ENCODE results near the gene PGR.

DNA sequence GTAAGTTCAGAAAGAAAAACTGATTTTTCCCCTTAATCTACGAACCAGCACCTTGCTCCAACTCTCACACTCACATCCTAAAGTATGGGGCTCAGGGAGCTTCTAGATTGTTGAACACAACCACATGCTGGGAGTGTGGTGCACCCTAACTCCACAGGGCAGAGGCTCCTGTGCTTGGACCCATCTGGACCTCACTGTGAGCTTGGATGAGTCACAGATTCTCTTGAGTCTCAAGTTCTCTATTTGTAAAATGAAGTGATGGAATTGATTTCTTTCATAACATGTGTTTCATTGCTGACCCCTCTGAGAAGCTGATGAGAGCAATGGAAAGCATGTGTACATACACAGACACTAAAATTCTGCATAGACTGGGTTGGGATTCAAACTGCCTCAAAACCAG, 109.7 kb downstream of the PGR start:
- TF ChIP-seq, protein P1, sequence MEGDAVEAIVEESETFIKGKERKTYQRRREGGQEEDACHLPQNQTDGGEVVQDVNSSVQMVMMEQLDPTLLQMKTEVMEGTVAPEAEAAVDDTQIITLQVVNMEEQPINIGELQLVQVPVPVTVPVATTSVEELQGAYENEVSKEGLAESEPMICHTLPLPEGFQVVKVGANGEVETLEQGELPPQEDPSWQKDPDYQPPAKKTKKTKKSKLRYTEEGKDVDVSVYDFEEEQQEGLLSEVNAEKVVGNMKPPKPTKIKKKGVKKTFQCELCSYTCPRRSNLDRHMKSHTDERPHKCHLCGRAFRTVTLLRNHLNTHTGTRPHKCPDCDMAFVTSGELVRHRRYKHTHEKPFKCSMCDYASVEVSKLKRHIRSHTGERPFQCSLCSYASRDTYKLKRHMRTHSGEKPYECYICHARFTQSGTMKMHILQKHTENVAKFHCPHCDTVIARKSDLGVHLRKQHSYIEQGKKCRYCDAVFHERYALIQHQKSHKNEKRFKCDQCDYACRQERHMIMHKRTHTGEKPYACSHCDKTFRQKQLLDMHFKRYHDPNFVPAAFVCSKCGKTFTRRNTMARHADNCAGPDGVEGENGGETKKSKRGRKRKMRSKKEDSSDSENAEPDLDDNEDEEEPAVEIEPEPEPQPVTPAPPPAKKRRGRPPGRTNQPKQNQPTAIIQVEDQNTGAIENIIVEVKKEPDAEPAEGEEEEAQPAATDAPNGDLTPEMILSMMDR (IDR thresholded peaks at IDR 0.05; ENCODE audit: insufficient read depth, low read depth, low read length) = no peak
- TF ChIP-seq EZH2 (IDR thresholded peaks at IDR 0.05; ENCODE audit: insufficient read depth, low read length) = no peak
